H1 (cell line): Measurements from ENCODE around the gene HTN3. TPM values are rescaled to one million over a fixed set of nuclear protein-coding genes. Genes with fewer than 3 reads are reported as not detected.

Source experiments
- CTCF ChIA-PET: fragments of 300-600 bp; sonication (Branson Sonifier 250); formaldehyde crosslinking; loops from one replicate; lab custom pipeline; 2021; ENCODE audit not compliant: partially characterized antibody; lab: Charles Lee
- POLR2A ChIA-PET: fragments of 300-600 bp; sonication (Branson Sonifier 250); formaldehyde crosslinking; loops from one replicate; lab custom pipeline; 2021; ENCODE audit warnings: inconsistent platforms; ENCODE audit not compliant: partially characterized antibody; lab: Charles Lee
- DNase-seq, 2 experiments: peaks; one replicate each; pipeline versions ENCODE4 v3.0.0 to v3.0.0-alpha.2; 2010 to 2022; ENCODE audit warnings: low spot score in 2 of 2, low read depth in 1 of 2, mixed read lengths in 1 of 2
- FAIRE-seq: peaks from 2 replicates; lab custom pipeline; 2011; peaks lifted over from hg19 to GRCh38; lab: Jason Lieb, UNC
- H2AFZ ChIP-seq: 2 replicates; pipeline ENCODE4 v1.8.1; 2012; ENCODE audit warnings: low read length, inconsistent platforms
- H2AK5ac ChIP-seq: 2 replicates; pipeline ENCODE4 v1.6.1; 2013; ENCODE audit warnings: low read depth, low read length
- H2BK120ac ChIP-seq: replicated peaks from 2 replicates; pipeline ENCODE3; 2013; ENCODE audit warnings: low read depth, low read length, inconsistent platforms
- H2BK12ac ChIP-seq: 2 replicates; pipeline ENCODE4 v1.6.1; 2013; ENCODE audit warnings: low read depth, low read length
- H2BK15ac ChIP-seq: 2 replicates; pipeline ENCODE4 v1.6.1; 2013; ENCODE audit warnings: low read length
- H2BK20ac ChIP-seq: 2 replicates; pipeline ENCODE4 v1.6.1; 2013; ENCODE audit warnings: low read length
- H2BK5ac ChIP-seq: 2 replicates; pipeline ENCODE4 v1.6.1; 2013; ENCODE audit warnings: low read depth, low read length
- H3K14ac ChIP-seq: 2 replicates; pipeline ENCODE4 v1.6.1; 2013; ENCODE audit warnings: inconsistent platforms; ENCODE audit not compliant: insufficient read length
- H3K18ac ChIP-seq: 2 replicates; pipeline ENCODE4 v1.6.1; 2013; ENCODE audit warnings: low read length; ENCODE audit errors: extremely low read depth
- H3K23ac ChIP-seq: 2 replicates; pipeline ENCODE4 v1.6.1; 2013; ENCODE audit warnings: inconsistent platforms; ENCODE audit not compliant: insufficient read length
- H3K23me2 ChIP-seq: 2 replicates; pipeline ENCODE4 v1.6.1; 2013; ENCODE audit warnings: low read depth, low read length
- H3K27ac ChIP-seq: 2 replicates; pipeline ENCODE4 v1.6.1; 2011; ENCODE audit warnings: low read depth, low read length, inconsistent platforms
- H3K27me3 ChIP-seq, 4 experiments: replicated peaks in 1 of 4; 1 replicate in 1 of 4; 2 replicates in 3 of 4; pipeline versions ENCODE4 v1.6.1 to v1.8.1; 2011 to 2013; ENCODE audit warnings: low read length in 3 of 4, mild to moderate bottlenecking in 3 of 4, inconsistent platforms in 2 of 4, mixed read lengths in 2 of 4, moderate library complexity in 1 of 4; ENCODE audit not compliant: control insufficient read depth in 3 of 4, insufficient read depth in 3 of 4; ENCODE audit errors: extremely low read depth in 1 of 4
- H3K36me3 ChIP-seq, 4 experiments: 2 replicates each; pipeline versions ENCODE4 v1.6.1 to v1.8.1; 2011 to 2013; ENCODE audit warnings: mild to moderate bottlenecking in 4 of 4, low read length in 3 of 4, moderate library complexity in 2 of 4, control low read depth in 1 of 4, inconsistent platforms in 1 of 4; ENCODE audit not compliant: insufficient read depth in 4 of 4, control insufficient read depth in 2 of 4
- H3K4ac ChIP-seq: replicated peaks from 2 replicates; pipeline ENCODE3; 2013; ENCODE audit warnings: low read length, low read depth, mixed read lengths, inconsistent platforms; ENCODE audit not compliant: insufficient read length
- H3K4me1 ChIP-seq, 4 experiments: replicated peaks in 1 of 4; 1 replicate in 1 of 4; 2 replicates in 3 of 4; pipeline versions ENCODE4 v1.6.1 to v1.8.1; 2011 to 2013; ENCODE audit warnings: low read length in 3 of 4, inconsistent platforms in 2 of 4, mixed read lengths in 1 of 4; ENCODE audit not compliant: insufficient read depth in 4 of 4, control insufficient read depth in 3 of 4
- H3K4me2 ChIP-seq, 2 experiments: 2 replicates each; pipeline versions ENCODE4 v1.6.1 to v1.8.1; 2011 to 2013; ENCODE audit warnings: low read depth in 2 of 2, low read length in 2 of 2, control low read depth in 1 of 2, inconsistent platforms in 1 of 2, mild to moderate bottlenecking in 1 of 2; ENCODE audit not compliant: insufficient read depth in 1 of 2
- H3K4me3 ChIP-seq, 4 experiments: fragments of 200-600, 300-600 bp in 1 of 4; sonication (generic), shearing (Covaris generic), sonication (Bioruptor Twin) in 1 of 4; 2 replicates each; pipeline versions ENCODE4 v1.5.1 to v1.8.1; 2011 to 2016; ENCODE audit warnings: low read length in 4 of 4, low read depth in 3 of 4, control low read depth in 2 of 4, inconsistent platforms in 2 of 4, mild to moderate bottlenecking in 2 of 4, mixed read lengths in 1 of 4, moderate library complexity in 1 of 4; ENCODE audit not compliant: insufficient read depth in 2 of 4; ENCODE audit errors: extremely low read depth in 1 of 4
- H3K56ac ChIP-seq: replicated peaks from 2 replicates; pipeline ENCODE3; 2013; ENCODE audit warnings: low read depth, mild to moderate bottlenecking, mixed read lengths, low read length, inconsistent platforms; ENCODE audit not compliant: insufficient read length
- H3K79me1 ChIP-seq: 2 replicates; pipeline ENCODE4 v1.6.1; 2013; ENCODE audit warnings: low read depth, low read length, control low read depth
- H3K79me2 ChIP-seq, 2 experiments: 2 replicates each; pipeline versions ENCODE4 v1.6.1 to v1.8.1; 2012 to 2013; ENCODE audit warnings: low read length in 2 of 2, mild to moderate bottlenecking in 2 of 2, inconsistent platforms in 1 of 2; ENCODE audit not compliant: insufficient read depth in 2 of 2, control insufficient read depth in 1 of 2
- H3K9ac ChIP-seq, 4 experiments: replicated peaks in 1 of 4; 1 replicate in 1 of 4; 2 replicates in 3 of 4; pipeline versions ENCODE4 v1.6.1 to v1.8.1; 2011 to 2013; ENCODE audit warnings: low read depth in 3 of 4, low read length in 3 of 4, control low read depth in 2 of 4, mild to moderate bottlenecking in 2 of 4, moderate library complexity in 2 of 4, inconsistent platforms in 1 of 4; ENCODE audit errors: extremely low read depth in 1 of 4
- H3K9me3 ChIP-seq, 2 experiments: 2 replicates each; pipeline versions ENCODE4 v1.6.1 to v1.8.1; 2012 to 2013; ENCODE audit warnings: mild to moderate bottlenecking in 2 of 2, moderate library complexity in 2 of 2, control low read depth in 1 of 2, inconsistent platforms in 1 of 2, low read depth in 1 of 2, low read length in 1 of 2, mixed read lengths in 1 of 2; ENCODE audit not compliant: insufficient read depth in 2 of 2
- H4K20me1 ChIP-seq, 2 experiments: replicated peaks in 1 of 2; 2 replicates each; pipeline versions ENCODE3 to v1.8.1; 2011 to 2013; ENCODE audit warnings: inconsistent platforms in 2 of 2, low read length in 2 of 2, mild to moderate bottlenecking in 1 of 2; ENCODE audit not compliant: insufficient read depth in 2 of 2, control insufficient read depth in 1 of 2
- H4K5ac ChIP-seq: 2 replicates; pipeline ENCODE4 v1.6.1; 2013; ENCODE audit warnings: low read length, low read depth, mixed read lengths, inconsistent platforms; ENCODE audit not compliant: insufficient read length
- H4K8ac ChIP-seq: 2 replicates; pipeline ENCODE4 v1.8.0; 2013; ENCODE audit warnings: mild to moderate bottlenecking, moderate library complexity, low read length, inconsistent platforms; ENCODE audit not compliant: insufficient read depth; ENCODE audit errors: extremely low read depth
- H4K91ac ChIP-seq: replicated peaks from 2 replicates; pipeline ENCODE3; 2013; ENCODE audit warnings: low read length, mixed read lengths, inconsistent platforms; ENCODE audit not compliant: insufficient read length
- CTBP2 ChIP-seq: IDR thresholded peaks from 2 replicates; pipeline ENCODE4 v1.7.0; 2011; ENCODE audit warnings: borderline replicate concordance, mild to moderate bottlenecking, moderate library complexity, mixed read lengths, low read length; ENCODE audit not compliant: insufficient read depth, insufficient read length
- SAP30 ChIP-seq: fragments of 300-600 bp; sonication (generic); IDR thresholded peaks from 2 replicates; pipeline ENCODE4 v1.7.1; 2012; ENCODE audit warnings: low read length, moderate library complexity, mild to moderate bottlenecking, inconsistent platforms; ENCODE audit not compliant: insufficient read depth, insufficient replicate concordance
- USF2 ChIP-seq: IDR thresholded peaks from 2 replicates; pipeline ENCODE4 v1.6.1; 2011; ENCODE audit warnings: low read length, improper control_type of control experiment
- WGBS, 2 experiments: shearing (Covaris generic) in 1 of 2; methylation state at CpG; one replicate each; pipeline versions ENCODE4 v1.1.6 to v1.1.7; 2013 to 2015; ENCODE audit warnings: low lambda C conversion rate in 2 of 2, mixed read lengths in 2 of 2, inconsistent platforms in 1 of 2, low coverage in 1 of 2, missing lambda C conversion rate in 1 of 2; ENCODE audit not compliant: insufficient replicate concordance in 2 of 2, insufficient coverage in 1 of 2, insufficient read length in 1 of 2; ENCODE audit errors: extremely low coverage in 1 of 2, missing lambda C conversion rate in 1 of 2; 5-methylcytosine and 5-hydroxymethylcytosine counted together
- polyA plus RNA-seq, 7 experiments: library from polyadenylated mRNA; depleted of rRNA in 3 of 7; stranded (reverse) in 5 of 7; unstranded in 2 of 7; fragments of >200 nt in 5 of 7; fragments of 200-250 nt in 2 of 7; gene quantifications; 1 replicate in 5 of 7; 2 replicates in 1 of 7; 4 replicates in 1 of 7; pipeline versions ENCODE4 v1.2.1 to v1.2.3, GENCODE V29; 2011 to 2013; ENCODE audit warnings: missing spikeins in 2 of 7, mixed read lengths in 2 of 7
- total RNA-seq: library from RNA; stranded (reverse); fragmentation: NEBNext Ultra II Directional; extraction: Animal tissue kit (Norgen Biotek cat#: 25700); gene quantifications from 2 replicates; pipeline ENCODE4 v1.2.1, GENCODE V29; 2021

The HTN3 gene
- total and polyA plus RNA-seq, 2 of the 8 experiments (the other 6 are each of a cell fraction or from before 2014, with no cell fraction given) = not detected

- H3K4me2 ChIP-seq = no peak overlapping the region
- H3K23me2 ChIP-seq = no peaks in the 10 kb centered on the region
- H2BK120ac ChIP-seq = no peak overlapping the region
- H3K4me1 ChIP-seq = no peaks in the 10 kb centered on the region
- no peak overlapping the region for H2BK5ac ChIP-seq
- POLR2A ChIA-PET = no interaction called here
- H3K18ac ChIP-seq = no peak overlapping the region
- no peak overlapping the region for H3K4me3 ChIP-seq
- H3K23ac ChIP-seq = no peak overlapping the region
- H3K36me3 ChIP-seq = no peaks in the 10 kb centered on the region
- H4K8ac ChIP-seq = no peak overlapping the region
- no peak overlapping the region for H2BK12ac ChIP-seq
- no peak overlapping the region for H3K9ac ChIP-seq
- H3K14ac ChIP-seq = no peak overlapping the region
- no peak overlapping the region for H4K5ac ChIP-seq
- WGBS, 2 experiments = 87% methylated on average over 4 of the region's 4 CpGs; no CpG with 5 or more reads in 1 of the 2 experiments
- no peak for FAIRE-seq
- H2AK5ac ChIP-seq = no peak overlapping the region
- no peak overlapping the region for H4K91ac ChIP-seq
- H3K79me2 ChIP-seq = no peaks in the 10 kb centered on the region
- no peaks in the 10 kb centered on the region for H4K20me1 ChIP-seq
- no peaks in the 10 kb centered on the region for H3K9me3 ChIP-seq
- TF ChIP-seq USF2 (no peak), SAP30 (no peak), CTBP2 (no peak)
- H2BK20ac ChIP-seq = no peak overlapping the region
- no peaks in the 10 kb centered on the region for H3K79me1 ChIP-seq
- H2AFZ ChIP-seq = no peak overlapping the region
- H3K56ac ChIP-seq = no peak overlapping the region
- CTCF ChIA-PET = no interaction called here
- no peak overlapping the region for H2BK15ac ChIP-seq
- H3K27ac ChIP-seq = no peak overlapping the region
- peak overlapping the region; percentile 44 for H3K4ac ChIP-seq
- H3K27me3 ChIP-seq = no peaks in the 10 kb centered on the region
- DNase-seq = no peak
Measured at GRCh38 chr4:69991016-69991415, 37.2 kb upstream of the HTN3 start.
